Measurements from ENCODE around the gene C1orf50.

C1orf50 gene

GRCh38 chr1:42758641-42759040, 8.4 kb upstream of the C1orf50 start:
- Histone ChIP-seq H3K9me3 (ENCODE audit: control insufficient read depth in 5 of 5, low read length in 5 of 5) (no peaks in the 10 kb centered on the region), H3K27ac (ENCODE audit: low read depth, low read length) (no peak overlapping the region), H3K27me3 (ENCODE audit: control insufficient read depth in 5 of 5, insufficient read depth in 4 of 5, low read length in 5 of 5) (no peaks in the 10 kb centered on the region), H3K9ac (ENCODE audit: low read length in 5 of 5) (no peak overlapping the region), H3K36me3 (ENCODE audit: control insufficient read depth in 5 of 5, insufficient read depth in 5 of 5, low read length in 5 of 5) (peaks cover 12 to 66% (median 51%) of the 10 kb centered on the region in 5 donors), H3K4me3 (ENCODE audit: low read depth in 1 of 5, low read length in 5 of 5) (no peak overlapping the region), H3K4me1 (ENCODE audit: control insufficient read depth in 5 of 5, insufficient read depth in 5 of 5, low read length in 5 of 5) (peaks cover 0 to 9% (median 2%) of the 10 kb centered on the region in 5 donors)

GRCh38 chr1:42759114-42759513, 7.9 kb upstream of the C1orf50 start:
- Histone ChIP-seq H3K36me3 (ENCODE audit: control insufficient read depth in 5 of 5, insufficient read depth in 5 of 5, low read length in 5 of 5) (peaks cover 12 to 61% (median 48%) of the 10 kb centered on the region in 5 donors), H3K27me3 (ENCODE audit: control insufficient read depth in 5 of 5, insufficient read depth in 4 of 5, low read length in 5 of 5) (no peaks in the 10 kb centered on the region), H3K4me3 (ENCODE audit: low read depth in 1 of 5, low read length in 5 of 5) (no peak overlapping the region), H3K27ac (ENCODE audit: low read depth, low read length) (no peak overlapping the region), H3K4me1 (ENCODE audit: control insufficient read depth in 5 of 5, insufficient read depth in 5 of 5, low read length in 5 of 5) (peaks cover 0 to 9% (median 2%) of the 10 kb centered on the region in 5 donors), H3K9me3 (ENCODE audit: control insufficient read depth in 5 of 5, low read length in 5 of 5) (no peaks in the 10 kb centered on the region), H3K9ac (ENCODE audit: low read length in 5 of 5) (no peak overlapping the region)

DNA sequence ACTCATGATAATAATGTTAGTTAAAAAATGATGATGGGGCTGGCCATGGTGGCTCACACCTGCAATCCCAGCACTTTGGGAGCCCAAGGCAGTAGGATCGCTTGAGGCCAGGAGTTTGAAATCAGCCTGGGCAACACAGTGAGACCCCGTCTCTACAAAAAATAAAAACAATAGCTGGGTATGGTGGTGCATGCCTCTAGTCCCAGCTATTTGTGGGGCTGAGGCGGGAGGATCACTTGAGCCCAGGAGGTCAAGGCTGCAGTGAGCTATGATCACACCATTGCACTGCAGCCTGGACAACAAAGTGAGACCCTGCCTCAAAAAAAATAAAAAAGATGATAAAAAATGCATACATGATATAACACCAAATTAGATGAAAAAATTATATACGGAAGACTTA, 5.5 kb upstream of the C1orf50 start:
- H3K27me3 ChIP-seq (ENCODE audit: control insufficient read depth in 5 of 5, insufficient read depth in 4 of 5, low read length in 5 of 5), result no peaks in the 10 kb centered on the region
- H3K9ac ChIP-seq (ENCODE audit: low read length in 5 of 5), result no peak overlapping the region
- H3K4me3 ChIP-seq (ENCODE audit: low read depth in 1 of 5, low read length in 5 of 5), result no peak overlapping the region
- no peaks in the 10 kb centered on the region for H3K9me3 ChIP-seq (ENCODE audit: control insufficient read depth in 5 of 5, low read length in 5 of 5)
- peaks cover 2 to 29% (median 23%) of the 10 kb centered on the region in 5 donors for H3K4me1 ChIP-seq (ENCODE audit: control insufficient read depth in 5 of 5, insufficient read depth in 5 of 5, low read length in 5 of 5)
- H3K27ac ChIP-seq (ENCODE audit: low read depth, low read length), result no peak overlapping the region
- H3K36me3 ChIP-seq (ENCODE audit: control insufficient read depth in 5 of 5, insufficient read depth in 5 of 5, low read length in 5 of 5), result peaks cover 12 to 37% (median 24%) of the 10 kb centered on the region in 5 donors

- H3K9ac ChIP-seq (ENCODE audit: low read length in 5 of 5), result no peak overlapping the region
Measured at GRCh38 chr1:42762269-42762668, 4.8 kb upstream of the C1orf50 start.

GRCh38 chr1:42765269-42765668, 1.8 kb upstream of the C1orf50 start:
- Histone ChIP-seq H3K36me3 (ENCODE audit: control insufficient read depth in 5 of 5, insufficient read depth in 5 of 5, low read length in 5 of 5) (peaks cover 0 to 11% (median 0%) of the 10 kb centered on the region in 5 donors), H3K4me3 (ENCODE audit: low read depth in 1 of 5, low read length in 5 of 5) (peak overlapping the region; percentile 86 to 100 (median 96)), H3K4me1 (ENCODE audit: control insufficient read depth in 5 of 5, insufficient read depth in 5 of 5, low read length in 5 of 5) (peaks cover 6 to 38% (median 36%) of the 10 kb centered on the region in 5 donors), H3K27me3 (ENCODE audit: control insufficient read depth in 5 of 5, insufficient read depth in 4 of 5, low read length in 5 of 5) (no peaks in the 10 kb centered on the region), H3K9me3 (ENCODE audit: control insufficient read depth in 5 of 5, low read length in 5 of 5) (no peaks in the 10 kb centered on the region), H3K27ac (ENCODE audit: low read depth, low read length) (peak overlapping the region; percentile 67), H3K9ac (ENCODE audit: low read length in 5 of 5) (peak overlapping the region in 4 of 5 donors; percentile 77 to 95 (median 89))

More at GRCh38 chr1:42762269-42762668, 4.8 kb upstream of the C1orf50 start:
- H3K36me3 ChIP-seq (ENCODE audit: control insufficient read depth in 5 of 5, insufficient read depth in 5 of 5, low read length in 5 of 5), result peaks cover 12 to 31% (median 21%) of the 10 kb centered on the region in 5 donors
- H3K27ac ChIP-seq (ENCODE audit: low read depth, low read length), result no peak overlapping the region
- H3K4me1 ChIP-seq (ENCODE audit: control insufficient read depth in 5 of 5, insufficient read depth in 5 of 5, low read length in 5 of 5), result peaks cover 2 to 27% (median 23%) of the 10 kb centered on the region in 5 donors
- H3K27me3 ChIP-seq (ENCODE audit: control insufficient read depth in 5 of 5, insufficient read depth in 4 of 5, low read length in 5 of 5), result no peaks in the 10 kb centered on the region
- no peak overlapping the region for H3K4me3 ChIP-seq (ENCODE audit: low read depth in 1 of 5, low read length in 5 of 5)
- H3K9me3 ChIP-seq (ENCODE audit: control insufficient read depth in 5 of 5, low read length in 5 of 5), result no peaks in the 10 kb centered on the region

- H3K27ac ChIP-seq (ENCODE audit: low read depth, low read length), result peak overlapping the region; percentile 67
- H3K4me1 ChIP-seq (ENCODE audit: control insufficient read depth in 5 of 5, insufficient read depth in 5 of 5, low read length in 5 of 5), result peaks cover 6 to 38% (median 36%) of the 10 kb centered on the region in 5 donors
Measured at GRCh38 chr1:42765832-42766740, 963 bp upstream of the C1orf50 start.

DNA sequence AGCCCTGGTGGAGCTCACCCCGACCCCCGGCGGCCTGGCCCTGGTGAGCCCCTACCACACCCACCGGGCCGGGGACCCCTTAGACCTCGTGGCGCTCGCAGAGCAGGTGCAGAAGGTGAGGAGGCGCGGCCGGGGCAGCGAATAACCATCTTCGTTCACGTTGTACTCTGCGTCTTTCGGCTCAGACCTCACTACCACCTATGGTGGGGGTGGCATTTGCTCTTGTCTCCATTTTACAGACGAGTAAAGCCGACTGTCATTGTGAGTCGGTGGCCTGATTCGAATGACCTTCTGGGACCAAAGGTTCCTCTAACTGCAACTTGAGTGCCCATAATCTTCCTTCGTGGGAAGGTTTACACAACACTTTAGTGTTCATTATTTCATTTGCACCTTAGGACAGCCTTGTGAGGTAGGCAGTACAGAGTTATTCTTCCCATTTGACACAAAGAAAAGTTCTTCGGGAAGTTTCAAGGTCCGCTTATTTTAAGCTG, 506 bp downstream of the C1orf50 start:
- Histone ChIP-seq H3K36me3 (ENCODE audit: control insufficient read depth in 5 of 5, insufficient read depth in 5 of 5, low read length in 5 of 5) (peaks cover 0 to under 1% (median 0%) of the 10 kb centered on the region in 5 donors), H3K4me3 (ENCODE audit: low read depth in 1 of 5, low read length in 5 of 5) (peak overlapping the region; percentile 95 to 100 (median 99)), H3K4me1 (ENCODE audit: control insufficient read depth in 5 of 5, insufficient read depth in 5 of 5, low read length in 5 of 5) (peaks cover 4 to 37% (median 34%) of the 10 kb centered on the region in 5 donors)

More at GRCh38 chr1:42765832-42766740, 963 bp upstream of the C1orf50 start:
- H3K9ac ChIP-seq (ENCODE audit: low read length in 5 of 5), result peak overlapping the region; percentile 77 to 95 (median 86)
- H3K36me3 ChIP-seq (ENCODE audit: control insufficient read depth in 5 of 5, insufficient read depth in 5 of 5, low read length in 5 of 5), result peaks cover 0 to 8% (median 0%) of the 10 kb centered on the region in 5 donors
- H3K27me3 ChIP-seq (ENCODE audit: control insufficient read depth in 5 of 5, insufficient read depth in 4 of 5, low read length in 5 of 5), result no peaks in the 10 kb centered on the region
- H3K4me3 ChIP-seq (ENCODE audit: low read depth in 1 of 5, low read length in 5 of 5), result peak overlapping the region; percentile 86 to 100 (median 96)
- H3K9me3 ChIP-seq (ENCODE audit: control insufficient read depth in 5 of 5, low read length in 5 of 5), result no peaks in the 10 kb centered on the region

DNA sequence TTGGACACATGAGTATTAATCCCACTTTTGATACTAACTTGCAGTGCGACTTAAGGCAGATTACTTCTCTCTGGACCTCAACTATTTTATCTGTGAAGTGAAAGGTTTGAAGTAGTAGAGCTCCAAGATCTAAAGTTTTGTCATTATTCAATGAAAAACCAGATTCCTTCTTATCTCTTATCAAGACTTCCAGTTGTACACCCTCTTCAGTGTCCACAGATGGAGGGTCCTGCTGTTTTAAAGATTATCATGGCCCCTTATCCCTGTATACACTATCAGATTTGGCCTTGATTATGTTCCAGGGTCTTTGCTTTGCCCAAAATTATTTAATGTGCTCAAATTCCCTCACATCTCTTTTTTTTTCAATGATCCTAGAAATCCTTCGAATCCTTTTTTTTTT, 1.1 kb downstream of the C1orf50 start:
- H3K36me3 ChIP-seq (ENCODE audit: control insufficient read depth in 5 of 5, insufficient read depth in 5 of 5, low read length in 5 of 5), result peaks cover 0 to under 1% (median 0%) of the 10 kb centered on the region in 5 donors
- H3K9ac ChIP-seq (ENCODE audit: low read length in 5 of 5), result peak overlapping the region in 4 of 5 donors; percentile 96 to 99 (median 97)
- no peaks in the 10 kb centered on the region for H3K27me3 ChIP-seq (ENCODE audit: control insufficient read depth in 5 of 5, insufficient read depth in 4 of 5, low read length in 5 of 5)
- peak overlapping the region; percentile 95 to 100 (median 99) for H3K4me3 ChIP-seq (ENCODE audit: low read depth in 1 of 5, low read length in 5 of 5)
- H3K9me3 ChIP-seq (ENCODE audit: control insufficient read depth in 5 of 5, low read length in 5 of 5), result no peaks in the 10 kb centered on the region
- no peak overlapping the region for H3K27ac ChIP-seq (ENCODE audit: low read depth, low read length)
- peaks cover 4 to 37% (median 33%) of the 10 kb centered on the region in 5 donors for H3K4me1 ChIP-seq (ENCODE audit: control insufficient read depth in 5 of 5, insufficient read depth in 5 of 5, low read length in 5 of 5)

More for the DNA sequence above, 506 bp downstream of the C1orf50 start:
- Histone ChIP-seq H3K9ac (ENCODE audit: low read length in 5 of 5) (peak overlapping the region; percentile 63 to 99 (median 96)), H3K27me3 (ENCODE audit: control insufficient read depth in 5 of 5, insufficient read depth in 4 of 5, low read length in 5 of 5) (no peaks in the 10 kb centered on the region), H3K9me3 (ENCODE audit: control insufficient read depth in 5 of 5, low read length in 5 of 5) (no peaks in the 10 kb centered on the region), H3K27ac (ENCODE audit: low read depth, low read length) (peak overlapping the region; percentile 90)

DNA sequence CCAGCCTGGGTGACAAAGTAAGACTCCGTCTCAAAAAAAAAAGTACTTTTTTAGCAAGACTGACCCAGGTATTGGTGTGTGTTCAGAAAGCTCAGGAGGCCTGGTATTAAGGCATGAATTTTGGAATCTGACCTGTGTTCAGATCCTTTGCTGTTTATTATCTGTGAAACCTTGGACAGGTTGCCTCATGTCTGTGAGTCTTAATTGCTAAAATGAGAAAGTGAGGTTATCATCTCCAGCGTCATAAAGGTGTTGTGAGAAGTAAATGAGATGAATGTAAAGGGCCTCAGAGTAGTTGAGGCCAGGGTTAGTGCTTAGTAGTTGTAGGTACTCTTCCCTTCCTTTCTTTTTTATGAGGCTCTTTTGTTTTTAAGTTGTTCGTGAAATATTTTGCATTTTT, 2.8 kb downstream of the C1orf50 start:
- Histone ChIP-seq H3K4me1 (ENCODE audit: control insufficient read depth in 5 of 5, insufficient read depth in 5 of 5, low read length in 5 of 5) (peaks cover 4 to 33% (median 29%) of the 10 kb centered on the region in 5 donors), H3K36me3 (ENCODE audit: control insufficient read depth in 5 of 5, insufficient read depth in 5 of 5, low read length in 5 of 5) (peaks cover 6 to 14% (median 7%) of the 10 kb centered on the region in 5 donors), H3K27me3 (ENCODE audit: control insufficient read depth in 5 of 5, insufficient read depth in 4 of 5, low read length in 5 of 5) (no peaks in the 10 kb centered on the region), H3K4me3 (ENCODE audit: low read depth in 1 of 5, low read length in 5 of 5) (no peak overlapping the region), H3K27ac (ENCODE audit: low read depth, low read length) (no peak overlapping the region), H3K9me3 (ENCODE audit: control insufficient read depth in 5 of 5, low read length in 5 of 5) (no peaks in the 10 kb centered on the region), H3K9ac (ENCODE audit: low read length in 5 of 5) (no peak overlapping the region)

GRCh38 chr1:42773420-42773819, 6.4 kb downstream of the C1orf50 start:
- Histone ChIP-seq H3K27ac (ENCODE audit: low read depth, low read length) (no peak overlapping the region), H3K9me3 (ENCODE audit: control insufficient read depth in 5 of 5, low read length in 5 of 5) (no peaks in the 10 kb centered on the region), H3K4me3 (ENCODE audit: low read depth in 1 of 5, low read length in 5 of 5) (no peak overlapping the region), H3K36me3 (ENCODE audit: control insufficient read depth in 5 of 5, insufficient read depth in 5 of 5, low read length in 5 of 5) (peaks cover 26 to 45% (median 34%) of the 10 kb centered on the region in 5 donors), H3K27me3 (ENCODE audit: control insufficient read depth in 5 of 5, insufficient read depth in 4 of 5, low read length in 5 of 5) (no peaks in the 10 kb centered on the region), H3K9ac (ENCODE audit: low read length in 5 of 5) (no peak overlapping the region), H3K4me1 (ENCODE audit: control insufficient read depth in 5 of 5, insufficient read depth in 5 of 5, low read length in 5 of 5) (peaks cover 0 to 5% (median 1%) of the 10 kb centered on the region in 5 donors)
